Dermis blood vessel endothelial cell (primary cell): ENCODE results near the gene APELA. TPM values are rescaled to one million over a fixed set of nuclear protein-coding genes. Genes with fewer than 3 reads are reported as not detected.
"Not testable (repeated sequence)": the region's sequence is repeated elsewhere in the genome, so short reads cannot be mapped to it uniquely, and the experiment has no call there.

Source experiments
- DNase-seq: peaks from one replicate; pipeline ENCODE4 v3.0.0; 2010
- total RNA-seq: library from RNA; depleted of rRNA; stranded (reverse); fragments of >200 nt; gene quantifications from 2 replicates; pipeline ENCODE4 v1.2.3, GENCODE V29; 2014

Gene APELA
- total RNA-seq, 1 donor from 2014 or later, result not detected

GRCh38 chr4:164927101-164927500 lies 50.1 kb downstream of the APELA start:
- not testable (repeated sequence) for DNase-seq

DNA sequence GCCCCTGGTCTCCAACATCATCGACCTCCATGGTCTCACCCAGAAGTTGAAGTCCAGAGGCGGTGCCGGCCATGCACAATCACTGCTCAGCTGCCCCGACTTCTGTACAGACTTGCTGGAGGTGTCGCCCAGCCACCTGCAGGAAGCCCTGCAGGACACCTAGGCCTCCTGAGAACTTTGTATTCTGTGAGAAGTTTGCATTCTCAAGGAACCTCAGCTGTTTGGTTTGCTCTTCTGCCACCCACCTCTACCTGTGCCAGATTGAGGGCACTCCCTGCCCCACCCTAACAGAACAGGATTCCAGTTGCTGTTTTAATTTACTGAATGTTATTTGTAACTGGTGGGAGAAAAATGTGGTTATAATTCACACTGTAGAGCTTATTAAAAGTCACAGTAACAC lies 53.7 kb downstream of the APELA start:
- no peak for DNase-seq

DNA sequence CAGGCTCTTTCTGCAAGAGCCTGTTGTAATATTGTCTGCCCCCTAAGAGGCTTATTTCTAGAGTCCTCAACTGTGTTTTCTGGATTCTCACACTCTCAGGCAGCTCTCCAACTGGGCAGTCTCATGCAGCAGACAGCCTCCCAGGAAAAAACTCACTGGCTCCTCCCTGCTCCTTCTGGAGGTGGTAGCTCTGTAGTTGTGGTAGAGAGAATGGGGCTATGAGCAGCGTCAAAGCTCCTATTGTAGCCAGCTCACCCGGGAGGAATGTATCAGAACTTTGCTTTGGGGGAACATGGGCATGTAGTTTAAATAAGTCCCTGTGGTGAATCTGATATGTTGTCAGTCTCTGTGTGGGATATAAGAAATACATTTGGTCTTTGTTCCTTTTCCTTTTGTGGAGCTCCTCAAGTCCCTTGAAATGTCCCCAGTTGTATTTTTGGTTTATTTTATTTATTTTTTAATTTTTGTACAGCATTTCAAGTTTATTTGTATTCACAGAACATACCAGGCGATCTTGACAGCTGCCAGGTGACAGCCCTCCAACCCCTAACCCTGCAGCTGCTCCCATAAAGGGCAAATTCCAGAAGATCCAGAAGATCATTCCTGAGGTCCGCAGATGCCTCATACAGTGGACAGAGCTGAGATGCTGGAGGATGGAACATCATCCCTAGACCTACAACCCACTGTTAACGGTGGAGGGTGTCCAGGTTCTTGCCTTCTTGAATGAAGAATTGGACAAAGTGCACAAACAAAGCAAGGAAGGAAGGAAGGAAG lies 54.8 kb downstream of the APELA start:
- no peak for DNase-seq

GRCh38 chr4:164933244-164933643 lies 56.3 kb downstream of the APELA start:
- DNase-seq, result no peak

GRCh38 chr4:164935363-164935762 lies 58.4 kb downstream of the APELA start:
- DNase-seq, result no peak

GRCh38 chr4:164935865-164936606 lies 59.1 kb downstream of the APELA start:
- not testable (repeated sequence) for DNase-seq

DNA sequence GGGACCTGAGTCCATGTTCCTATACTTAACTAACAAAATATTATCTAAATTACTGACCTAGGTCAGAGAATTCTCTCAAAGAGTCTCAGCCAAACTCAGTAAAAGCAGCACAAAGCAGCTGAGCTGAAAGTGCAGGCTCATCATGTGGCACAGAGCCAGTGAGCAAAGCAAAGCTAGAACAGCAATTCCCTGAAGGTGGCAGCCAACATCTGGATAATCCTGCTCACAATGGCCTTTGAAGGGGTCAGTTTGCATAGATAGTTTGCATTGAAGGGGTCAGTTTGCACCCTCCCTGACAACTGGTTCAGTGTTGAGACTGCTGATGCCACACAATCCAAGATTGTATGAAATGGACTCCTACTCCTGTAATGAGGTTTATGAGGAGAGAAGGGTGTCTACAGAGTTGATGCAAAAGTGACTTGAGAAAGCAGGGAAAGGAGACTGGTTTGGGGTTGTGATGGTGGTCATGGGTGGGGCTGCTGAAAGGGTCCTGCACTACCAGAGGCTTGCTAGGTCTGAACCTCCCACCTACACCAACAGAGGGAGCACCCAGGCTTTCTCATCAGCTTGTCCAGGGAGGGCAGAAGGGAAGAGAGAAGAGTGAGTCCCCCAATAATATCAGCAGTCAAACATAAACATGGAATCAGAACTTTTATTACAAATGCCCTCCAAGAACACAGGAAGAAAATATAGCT lies 60.7 kb downstream of the APELA start:
- no peak for DNase-seq

GRCh38 chr4:164943192-164943591 lies 66.2 kb downstream of the APELA start:
- no peak for DNase-seq

GRCh38 chr4:164945146-164945545 lies 68.2 kb downstream of the APELA start:
- DNase-seq, result no peak

DNA sequence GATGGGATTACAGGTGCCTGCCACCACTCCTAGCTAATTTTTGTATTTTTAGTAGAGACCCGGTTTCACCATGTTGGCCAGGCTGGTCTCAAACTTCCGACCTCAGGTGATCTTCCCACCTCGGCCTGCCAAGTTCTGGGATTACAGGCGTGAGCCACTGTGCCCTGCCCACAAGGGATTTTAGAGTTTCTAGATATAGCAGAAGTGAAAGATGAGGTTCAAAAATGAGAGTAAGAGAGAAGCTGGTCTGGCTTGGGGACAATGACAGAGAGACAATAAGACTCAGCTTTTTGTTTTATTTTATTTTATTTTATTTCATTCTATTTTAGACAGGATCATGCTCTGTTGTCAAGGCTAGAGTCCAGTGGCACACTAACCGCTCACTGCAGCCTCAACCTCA lies 69.8 kb downstream of the APELA start:
- DNase-seq, result no peak

Other genes starting within 250 kb of the APELA start
- gene SMIM31, start 123.0 kb upstream of the APELA start, total RNA-seq, result not detected in 2 replicates
- gene TRIM61, start 100.5 kb downstream of the APELA start, total RNA-seq, result not detected in 2 replicates
- not detected in 2 replicates for gene TRIM60, start 154.8 kb downstream of the APELA start, total RNA-seq
- not detected in 2 replicates for gene TRIM75, start 176.7 kb downstream of the APELA start, total RNA-seq
- 12.9 and 20.0 TPM in 2 replicates for gene TMEM192, start 235.7 kb downstream of the APELA start, total RNA-seq